HG03060 (cell line): Measurements from ENCODE around the gene MUC5B.
"Not testable (repeated sequence)": the region's sequence is repeated elsewhere in the genome, so short reads cannot be mapped to it uniquely, and the experiment has no call there.

Experiments
- ATAC-seq: cut with Tn5 transposase; IDR thresholded peaks from one replicate; pipeline ENCODE4 v1.9.1; 2021; ENCODE audit warnings: low read depth, moderate number of reproducible peaks; ENCODE audit not compliant: unreplicated experiment

Gene MUC5B

GRCh38 chr11:1222491-1223345 is at the start of gene MUC5B:
TSS of gene MUC5B (plus strand) at chr11:1223066. CDS start at chr11:1223124, 58 bp downstream.
- ATAC-seq: no peak

- not testable (repeated sequence) for ATAC-seq
These were observed 49.5 kb upstream of the MUC5B start for GRCh38 chr11:1173396-1173795.

DNA sequence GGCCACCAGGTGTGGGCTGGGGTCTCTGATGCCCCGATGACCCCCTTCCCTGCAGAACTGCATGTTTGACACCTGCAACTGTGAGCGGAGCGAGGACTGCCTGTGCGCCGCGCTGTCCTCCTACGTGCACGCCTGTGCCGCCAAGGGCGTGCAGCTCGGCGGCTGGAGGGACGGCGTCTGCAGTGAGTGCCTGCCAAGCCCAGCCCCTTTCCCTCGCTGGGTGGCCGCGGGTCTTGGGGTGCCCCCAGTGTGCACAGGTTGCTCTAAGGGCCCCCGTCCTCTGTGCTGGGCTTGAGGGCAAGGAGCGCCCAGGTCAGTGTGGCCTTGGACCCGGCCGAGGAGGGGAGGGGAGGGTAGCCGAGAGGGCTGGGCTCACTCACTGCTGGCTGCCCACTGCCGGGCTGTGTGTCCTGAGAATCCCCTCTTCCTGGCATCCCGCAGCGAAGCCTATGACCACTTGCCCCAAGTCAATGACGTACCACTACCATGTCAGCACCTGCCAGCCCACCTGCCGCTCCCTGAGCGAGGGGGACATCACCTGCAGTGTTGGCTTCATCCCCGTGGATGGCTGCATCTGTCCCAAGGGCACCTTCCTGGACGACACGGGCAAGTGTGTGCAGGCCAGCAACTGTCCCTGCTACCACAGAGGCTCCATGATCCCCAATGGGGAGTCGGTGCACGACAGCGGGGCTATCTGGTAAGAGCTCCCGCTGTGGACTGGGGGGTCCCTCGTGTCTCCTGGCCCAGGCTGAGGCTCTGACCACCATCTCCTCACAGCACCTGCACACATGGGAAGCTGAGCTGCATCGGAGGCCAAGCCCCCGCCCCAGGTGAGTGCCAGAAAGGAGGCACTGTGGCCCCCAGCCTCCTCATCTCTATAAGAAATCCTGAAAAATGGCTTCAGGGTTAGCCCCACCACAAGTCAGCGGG is 48.2 kb upstream of the MUC5B start:
- ATAC-seq: no peak

GRCh38 chr11:1175461-1176223 is 47.2 kb upstream of the MUC5B start:
- no peak for ATAC-seq

GRCh38 chr11:1176224-1177019 is 46.4 kb upstream of the MUC5B start:
- ATAC-seq: no peak

DNA sequence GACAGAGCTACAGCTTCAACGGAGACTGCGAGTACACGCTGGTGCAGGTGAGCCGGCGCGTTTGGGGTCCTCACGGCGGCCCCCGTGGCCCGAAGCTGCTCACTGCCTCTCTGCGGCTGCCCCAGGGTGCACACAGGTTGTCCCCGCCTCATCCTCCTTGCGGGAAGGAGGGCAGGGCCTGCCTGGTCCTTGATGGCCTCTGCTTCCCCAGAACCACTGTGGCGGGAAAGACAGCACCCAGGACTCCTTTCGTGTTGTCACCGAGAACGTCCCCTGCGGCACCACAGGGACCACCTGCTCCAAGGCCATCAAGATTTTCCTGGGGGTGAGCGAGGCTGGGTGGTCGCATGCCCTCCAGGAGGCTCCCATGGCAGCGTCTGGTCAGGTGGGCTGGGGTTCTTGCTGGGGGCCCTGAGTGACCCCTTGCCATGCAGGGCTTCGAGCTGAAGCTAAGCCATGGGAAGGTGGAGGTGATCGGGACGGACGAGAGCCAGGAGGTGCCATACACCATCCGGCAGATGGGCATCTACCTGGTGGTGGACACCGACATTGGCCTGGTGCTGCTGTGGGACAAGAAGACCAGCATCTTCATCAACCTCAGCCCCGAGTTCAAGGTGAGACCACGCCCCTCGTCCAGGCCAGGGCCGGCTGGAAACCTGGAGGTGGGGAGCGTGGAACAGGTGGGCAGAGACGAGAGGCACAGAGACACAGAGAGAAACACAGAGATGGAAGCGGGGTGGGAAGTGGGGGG is 45.7 kb upstream of the MUC5B start:
- ATAC-seq: no peak

- ATAC-seq: no peak
These were observed 45.1 kb upstream of the MUC5B start for GRCh38 chr11:1177771-1178090.

DNA sequence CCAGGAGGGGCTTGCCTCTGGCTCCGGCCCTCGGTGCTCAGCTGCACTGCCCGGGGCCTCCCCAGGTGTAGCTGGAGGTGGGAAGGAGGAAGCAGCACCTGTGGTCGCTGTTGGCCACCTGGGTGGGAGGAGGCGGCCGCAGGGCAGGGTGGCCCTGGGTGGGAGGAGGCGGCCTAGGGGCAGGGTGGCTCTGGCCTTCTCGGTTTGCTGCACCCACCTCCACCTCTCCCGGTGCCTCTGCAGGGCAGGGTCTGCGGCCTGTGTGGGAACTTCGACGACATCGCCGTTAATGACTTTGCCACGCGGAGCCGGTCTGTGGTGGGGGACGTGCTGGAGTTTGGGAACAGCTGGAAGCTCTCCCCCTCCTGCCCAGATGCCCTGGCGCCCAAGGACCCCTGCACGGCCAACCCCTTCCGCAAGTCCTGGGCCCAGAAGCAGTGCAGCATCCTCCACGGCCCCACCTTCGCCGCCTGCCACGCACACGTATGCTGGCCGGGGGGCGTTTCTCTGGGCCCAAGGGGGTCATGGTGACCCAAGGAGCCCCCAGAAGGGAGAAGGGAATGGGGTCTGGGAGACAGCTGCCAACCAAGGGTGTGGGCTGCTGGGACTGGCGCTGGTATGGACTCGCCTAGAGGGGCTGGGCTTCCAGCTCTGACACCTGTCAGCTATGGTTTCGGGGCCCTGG is 44.5 kb upstream of the MUC5B start:
- ATAC-seq: no peak

GRCh38 chr11:1178906-1179305 is 44.0 kb upstream of the MUC5B start:
- ATAC-seq: no peak

DNA sequence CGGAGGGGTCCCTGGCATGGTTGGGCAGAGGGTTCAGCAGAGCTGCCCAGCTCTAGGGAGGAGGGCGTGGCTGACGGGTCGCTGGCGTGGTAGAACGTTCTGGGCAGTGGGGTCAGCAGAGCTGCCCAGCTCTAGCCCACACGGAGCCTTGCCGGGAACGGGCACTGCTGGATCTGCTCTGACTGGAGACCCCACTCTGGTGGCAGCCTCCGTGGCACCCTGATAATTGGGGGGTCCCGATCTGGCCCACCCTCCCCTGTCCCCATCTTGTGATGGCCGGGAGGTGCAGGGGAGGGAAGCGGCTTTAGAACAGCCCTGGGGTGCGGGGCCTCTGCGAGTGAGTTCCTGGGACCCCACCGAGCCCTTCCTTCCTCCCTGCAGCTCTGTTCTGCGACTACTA is 43.2 kb upstream of the MUC5B start:
- ATAC-seq: no peak

- ATAC-seq: no peak
These were observed 42.7 kb upstream of the MUC5B start for GRCh38 chr11:1180171-1180570.

GRCh38 chr11:1180947-1181391 is 41.9 kb upstream of the MUC5B start:
- no peak for ATAC-seq

DNA sequence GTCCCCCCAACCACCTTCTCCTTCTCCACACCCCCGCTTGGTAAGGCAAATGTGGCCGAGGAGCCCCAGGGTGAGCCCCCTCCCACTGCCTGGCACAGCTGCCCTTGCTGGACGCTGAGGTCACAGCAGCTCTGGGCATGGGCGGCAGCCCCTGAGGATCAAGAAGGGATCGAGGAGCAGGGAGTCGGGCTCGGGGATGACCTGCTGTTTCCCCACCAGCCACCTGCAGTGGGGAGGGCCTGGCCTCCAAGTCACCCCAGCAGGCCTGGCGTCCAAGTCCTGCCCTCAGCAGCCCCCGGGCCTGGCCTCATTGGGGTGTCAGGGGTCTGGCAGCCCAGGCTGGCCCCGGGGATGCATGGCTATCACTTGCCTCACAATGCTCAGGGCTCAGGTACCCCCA is 41.4 kb upstream of the MUC5B start:
- no peak for ATAC-seq

DNA sequence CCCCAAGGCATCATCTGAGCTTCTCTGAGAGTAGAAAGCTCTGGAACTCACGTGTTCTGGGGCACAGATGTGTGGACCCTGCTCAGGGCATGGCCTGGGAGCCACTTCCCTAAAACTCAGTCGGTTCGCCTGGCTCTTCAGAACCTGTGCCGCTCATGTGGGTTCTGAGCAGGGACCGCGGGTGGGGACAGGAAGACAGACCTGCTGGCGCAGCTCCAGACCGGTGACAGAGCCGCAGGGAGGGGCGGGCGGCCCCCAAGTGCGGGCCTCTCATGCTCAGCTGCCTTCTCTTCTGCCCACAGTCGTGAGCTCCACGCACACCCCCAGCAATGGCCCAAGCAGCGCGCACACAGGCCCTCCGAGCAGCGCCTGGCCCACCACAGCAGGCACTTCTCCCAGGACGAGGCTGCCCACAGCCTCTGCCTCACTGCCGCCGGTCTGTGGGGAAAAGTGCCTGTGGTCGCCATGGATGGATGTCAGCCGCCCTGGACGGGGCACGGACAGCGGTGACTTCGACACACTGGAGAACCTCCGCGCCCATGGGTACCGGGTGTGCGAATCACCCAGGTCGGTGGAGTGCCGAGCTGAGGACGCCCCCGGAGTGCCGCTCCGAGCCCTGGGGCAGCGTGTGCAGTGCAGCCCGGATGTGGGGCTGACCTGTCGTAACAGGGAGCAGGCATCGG is 40.9 kb upstream of the MUC5B start:
- ATAC-seq: no peak

DNA sequence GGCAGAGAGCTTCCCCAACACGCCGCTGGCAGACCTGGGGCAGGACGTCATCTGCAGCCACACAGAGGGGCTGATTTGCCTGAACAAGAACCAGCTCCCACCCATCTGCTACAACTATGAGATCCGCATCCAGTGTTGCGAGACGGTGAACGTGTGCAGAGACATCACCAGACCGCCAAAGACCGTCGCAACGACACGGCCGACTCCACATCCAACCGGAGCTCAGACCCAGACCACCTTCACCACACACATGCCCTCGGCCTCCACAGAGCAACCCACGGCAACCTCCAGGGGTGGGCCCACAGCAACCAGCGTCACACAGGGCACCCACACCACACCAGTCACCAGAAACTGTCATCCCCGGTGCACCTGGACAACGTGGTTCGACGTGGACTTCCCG is 38.7 kb upstream of the MUC5B start:
- not testable (repeated sequence) for ATAC-seq

DNA sequence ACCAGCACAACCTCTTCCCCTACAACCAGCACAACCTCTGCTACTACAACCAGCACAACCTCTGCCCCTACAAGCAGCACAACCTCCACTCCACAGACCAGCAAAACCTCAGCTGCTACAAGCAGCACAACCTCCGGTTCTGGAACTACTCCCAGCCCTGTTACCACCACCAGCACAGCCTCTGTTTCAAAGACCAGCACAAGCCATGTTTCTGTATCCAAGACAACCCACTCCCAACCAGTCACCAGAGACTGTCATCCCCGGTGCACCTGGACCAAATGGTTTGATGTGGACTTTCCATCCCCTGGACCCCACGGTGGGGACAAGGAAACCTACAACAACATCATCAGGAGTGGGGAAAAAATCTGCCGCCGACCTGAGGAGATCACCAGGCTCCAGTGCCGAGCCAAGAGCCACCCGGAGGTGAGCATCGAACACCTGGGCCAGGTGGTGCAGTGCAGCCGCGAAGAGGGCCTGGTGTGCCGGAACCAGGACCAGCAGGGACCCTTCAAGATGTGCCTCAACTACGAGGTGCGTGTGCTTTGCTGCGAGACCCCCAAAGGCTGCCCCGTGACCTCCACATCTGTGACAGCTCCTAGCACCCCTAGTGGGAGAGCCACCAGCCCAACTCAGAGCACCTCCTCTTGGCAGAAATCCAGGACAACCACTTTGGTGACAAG is 34.3 kb upstream of the MUC5B start:
- not testable (repeated sequence) for ATAC-seq

- ATAC-seq: not testable (repeated sequence)
These were observed 33.0 kb upstream of the MUC5B start for GRCh38 chr11:1189816-1190215.
